Fibroblast of skin of left quadriceps (primary cell): Measurements from ENCODE around the gene GLI3.

ENCODE experiments used
- DNase-seq, 2 experiments: peaks; one replicate each; pipeline ENCODE4 v3.0.0-alpha.2; 2013; ENCODE audit warnings: low read depth in 2 of 2

GLI3 gene

GRCh38 chr7:42143711-42144600, 93.1 kb downstream of the GLI3 start:
- DNase-seq = peak; percentile 57

DNA sequence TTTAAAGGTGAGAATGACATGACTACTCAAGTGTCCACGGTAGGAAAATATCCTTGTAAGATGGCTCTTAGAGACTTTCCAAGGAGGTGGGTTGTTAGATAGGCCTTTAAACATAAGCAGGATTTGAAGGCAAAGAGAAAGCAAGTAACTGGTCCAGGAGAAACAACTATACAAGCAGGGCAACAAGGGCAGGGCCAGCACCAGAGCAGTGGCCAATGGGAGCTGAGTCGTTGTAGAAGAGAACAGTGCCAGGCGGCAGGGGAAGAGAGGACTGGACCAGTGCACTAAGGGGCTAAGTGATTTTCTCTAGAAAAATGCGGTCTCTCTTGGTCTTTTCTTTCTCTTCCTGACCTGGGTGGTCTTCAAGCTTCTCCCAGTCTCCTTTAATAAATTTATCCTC, 94.9 kb downstream of the GLI3 start:
- DNase-seq = no peak

DNA sequence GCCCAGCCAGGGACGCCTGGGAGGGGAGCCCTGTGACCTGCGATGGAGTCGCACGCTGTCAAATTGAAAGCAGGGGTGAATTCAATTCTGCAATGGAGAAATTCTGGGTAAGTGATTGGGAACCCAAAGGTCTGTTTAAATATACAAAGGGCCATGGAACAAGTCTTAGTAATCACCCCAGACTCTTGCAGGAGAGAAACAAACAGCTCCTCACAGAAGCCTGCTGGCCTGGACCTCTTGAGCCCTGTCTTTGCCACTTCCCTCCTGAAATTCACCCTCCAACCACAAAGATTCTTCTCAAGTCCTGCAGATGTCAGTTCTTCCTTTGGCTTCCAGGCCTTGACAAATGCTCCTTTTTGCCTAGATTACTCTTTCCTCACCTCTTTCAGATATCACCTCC, 97.3 kb downstream of the GLI3 start:
- DNase-seq = no peak

- DNase-seq = no peak
Measured at GRCh38 chr7:42138691-42139090, 98.3 kb downstream of the GLI3 start.

DNA sequence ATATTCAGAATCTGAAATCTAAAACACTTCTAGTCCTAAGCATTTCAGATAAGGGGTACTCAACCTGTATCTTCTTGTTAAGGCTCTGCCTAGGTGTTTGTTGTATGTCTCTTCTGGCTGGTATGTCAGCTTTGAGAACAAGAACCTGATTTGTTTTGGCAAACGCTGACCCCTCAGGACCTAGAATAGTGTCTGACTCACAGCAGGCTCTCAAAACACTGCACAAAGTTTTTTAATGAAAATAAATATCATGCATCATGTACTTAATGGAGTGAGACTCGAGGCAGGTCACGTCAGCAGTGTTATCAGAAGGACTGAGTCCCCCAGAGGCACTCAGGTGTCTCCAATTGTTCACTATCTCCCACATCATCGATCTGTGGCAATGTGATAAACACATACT, 99.1 kb downstream of the GLI3 start:
- DNase-seq = no peak

- no peak for DNase-seq
Measured at GRCh38 chr7:42137431-42137830, 99.6 kb downstream of the GLI3 start.

DNA sequence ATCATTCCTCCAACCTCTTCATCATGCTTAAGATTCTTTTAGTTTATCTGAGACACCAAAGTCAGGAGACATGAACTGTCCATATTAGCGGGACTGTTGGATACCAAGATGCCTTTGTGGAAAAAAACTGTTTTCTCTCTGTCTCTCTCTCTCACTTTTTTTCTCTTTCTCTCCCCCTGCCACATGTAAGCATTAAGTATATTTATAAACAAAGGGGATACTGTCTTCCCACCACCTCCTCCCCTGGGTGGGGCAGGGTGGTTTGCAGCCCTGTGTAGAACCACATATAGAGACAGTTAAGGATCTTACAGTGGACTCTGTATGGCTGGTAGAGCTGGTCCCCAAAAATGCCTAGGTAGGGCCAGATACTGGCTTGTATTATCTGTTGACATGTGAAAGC, 101.3 kb downstream of the GLI3 start:
- DNase-seq = no peak

GRCh38 chr7:42134276-42134876, 102.6 kb downstream of the GLI3 start:
- no peak for DNase-seq

DNA sequence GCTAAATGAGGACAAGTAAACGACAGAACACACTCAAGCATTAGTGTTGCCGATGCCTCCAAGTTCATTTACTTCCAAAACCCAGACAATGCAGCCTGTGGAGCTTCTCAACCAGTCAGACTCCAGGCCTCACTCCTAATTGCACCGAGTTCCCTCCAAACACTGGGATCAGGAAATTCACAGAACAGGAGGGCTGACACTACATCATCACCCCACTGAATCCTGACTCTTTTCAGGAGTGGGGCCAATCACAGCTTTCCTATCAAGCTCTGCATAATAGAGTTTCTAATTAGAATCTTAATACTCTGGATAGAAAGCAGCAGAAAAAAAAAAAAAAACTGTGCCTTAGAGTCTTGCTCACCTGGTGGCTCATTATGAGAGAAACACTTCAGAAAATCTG, 103.7 kb downstream of the GLI3 start:
- DNase-seq = no peak

- DNase-seq = no peak
Measured at GRCh38 chr7:42128703-42129102, 108.3 kb downstream of the GLI3 start.

- DNase-seq = no peak
Measured at GRCh38 chr7:42127232-42127622, 109.8 kb downstream of the GLI3 start.

DNA sequence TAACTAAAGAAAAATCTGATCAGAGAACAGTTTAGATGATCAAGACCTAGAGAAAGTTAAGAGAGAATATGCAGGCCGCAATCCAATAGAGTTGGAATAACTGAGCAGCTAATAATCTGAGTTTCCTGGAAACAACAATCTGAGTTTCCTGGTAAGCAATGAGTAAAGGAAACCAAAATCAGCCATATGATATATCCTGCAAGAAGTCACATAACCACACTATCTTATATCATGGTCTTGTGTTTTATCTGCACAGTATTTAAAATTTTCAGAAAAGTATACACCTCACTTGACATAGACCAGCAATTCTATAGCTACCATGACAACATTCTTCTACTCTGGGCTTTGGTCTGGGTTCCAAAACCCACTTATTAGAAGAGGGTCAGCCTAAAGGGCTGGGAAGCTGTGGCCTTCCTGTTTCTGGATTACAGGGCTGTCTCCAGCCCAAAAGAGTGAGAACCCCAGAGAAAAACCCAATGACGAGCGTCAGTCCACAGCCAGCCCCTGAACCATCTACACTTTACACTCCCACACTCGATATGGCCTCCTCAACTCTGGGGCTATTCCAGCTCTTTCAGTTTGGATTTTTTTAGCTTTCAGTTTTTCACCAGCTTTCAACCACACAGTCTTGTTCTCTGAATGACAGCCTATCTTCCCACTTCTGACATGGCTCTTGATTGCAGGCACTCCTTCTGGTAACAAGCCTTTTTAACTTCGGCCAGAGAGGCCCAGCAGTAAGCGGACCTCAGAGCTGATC, 110.4 kb downstream of the GLI3 start:
- DNase-seq = no peak

- DNase-seq = no peak
Measured at GRCh38 chr7:42125321-42125720, 111.7 kb downstream of the GLI3 start.

GRCh38 chr7:42123716-42124115, 113.3 kb downstream of the GLI3 start:
- no peak for DNase-seq

DNA sequence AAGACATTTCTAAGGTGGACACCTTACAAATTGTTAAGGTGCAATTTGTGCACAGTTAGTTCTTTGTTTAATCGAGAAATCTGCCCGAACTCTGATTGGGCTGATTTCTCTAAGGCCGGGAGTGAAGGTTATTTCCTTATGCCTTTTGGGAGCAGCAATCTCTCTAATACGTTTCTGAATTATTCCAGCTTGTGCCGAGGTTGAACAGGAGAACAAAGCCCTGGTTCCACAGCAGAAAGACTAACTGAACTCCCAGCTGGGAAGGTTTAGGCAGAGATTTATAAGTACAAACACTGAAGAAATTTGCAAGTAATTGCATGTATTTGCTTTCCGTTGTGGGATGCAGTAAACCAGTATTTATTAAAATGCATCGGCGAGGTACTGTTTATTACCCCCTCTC, 116.8 kb downstream of the GLI3 start:
- DNase-seq = no peak

DNA sequence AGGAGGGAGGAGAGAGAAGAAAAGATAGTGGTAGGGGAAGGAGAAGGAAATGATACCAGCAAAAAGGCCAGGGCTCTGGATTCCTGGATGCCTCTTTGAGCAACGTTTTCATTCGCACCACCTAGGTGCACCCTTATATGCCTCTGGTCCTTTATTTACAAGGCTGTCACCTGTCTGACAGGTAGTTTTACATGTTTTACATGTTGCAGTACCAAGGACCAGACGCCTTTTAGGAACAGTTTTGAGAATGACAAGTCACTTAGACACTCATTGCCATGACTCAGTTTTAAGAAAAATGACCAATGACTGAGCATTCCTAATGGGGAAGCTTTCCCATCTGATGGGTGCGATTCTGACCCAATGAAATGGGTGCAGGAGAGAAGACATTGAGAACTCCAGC, 119.8 kb downstream of the GLI3 start:
- no peak for DNase-seq

DNA sequence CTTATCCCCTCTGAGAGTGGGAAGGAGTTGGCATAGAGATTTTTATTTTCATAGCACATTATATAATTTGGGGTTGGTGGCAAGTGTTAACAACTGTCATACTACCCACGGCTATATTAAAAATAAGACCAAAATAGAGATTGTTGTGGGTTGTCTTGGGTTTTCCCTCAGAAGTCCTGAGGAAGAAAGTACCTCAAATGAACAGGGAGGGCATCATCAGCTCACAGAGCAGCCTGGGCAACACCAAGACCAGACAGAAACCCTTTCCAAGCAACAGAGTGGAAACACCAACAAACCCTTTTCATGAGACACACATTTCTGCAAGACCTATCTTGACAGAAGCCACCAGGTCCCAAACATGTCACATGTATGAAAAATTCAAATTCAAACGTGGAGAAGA, 121.2 kb downstream of the GLI3 start:
- DNase-seq = no peak

- DNase-seq = no peak
Measured at GRCh38 chr7:42110333-42110732, 126.7 kb downstream of the GLI3 start.

DNA sequence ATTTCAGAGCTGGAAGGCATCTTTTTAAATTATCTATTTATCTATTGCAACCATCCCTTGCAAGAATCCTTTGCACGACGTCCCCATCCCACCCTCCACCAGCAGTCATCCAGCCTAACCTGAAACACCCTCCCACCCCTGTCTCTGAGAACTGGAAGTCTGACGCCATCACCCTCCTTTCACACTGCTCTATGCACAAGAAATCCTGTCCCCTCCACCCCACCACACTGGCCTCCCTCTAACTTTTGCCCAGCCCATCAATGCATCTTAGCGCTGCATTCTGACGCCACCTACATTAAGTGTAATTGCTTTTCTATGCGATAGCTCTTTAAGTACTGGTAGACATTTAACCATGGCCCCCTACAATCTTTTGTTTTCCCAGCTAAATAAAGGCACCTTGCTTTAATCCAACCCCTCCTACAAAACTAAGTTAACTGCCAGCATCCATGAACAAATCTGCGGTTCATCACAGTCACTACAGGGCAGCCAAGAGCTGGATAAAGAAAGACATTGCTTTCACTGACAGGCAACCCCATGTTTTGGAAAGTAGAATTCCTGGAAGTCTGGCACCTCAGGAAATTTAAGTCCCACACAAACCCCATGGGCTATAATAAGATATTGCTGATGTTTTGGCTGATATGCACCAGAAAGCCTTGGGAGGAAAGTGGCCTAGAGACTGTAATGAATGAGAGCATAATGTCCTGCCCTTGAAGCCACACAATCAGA, 128.0 kb downstream of the GLI3 start:
- DNase-seq = no peak

- DNase-seq = peak in 1 of 2 experiments; percentile 55
Measured at GRCh38 chr7:42107484-42108240, 129.3 kb downstream of the GLI3 start.

GRCh38 chr7:42106562-42106961, 130.4 kb downstream of the GLI3 start:
- peak in 1 of 2 experiments; percentile 17 for DNase-seq
